ENCODE results near the gene PPP1R9A.

GRCh38 chr7:95238252-95238943 is 331.0 kb downstream of the PPP1R9A start:
- TF ChIP-seq POLR2A (IDR thresholded peaks at IDR 0.05) (no peak), CTCF (IDR thresholded peaks at IDR 0.05) (no peak)
